Measurements from ENCODE around the gene RPL22L1.
"Not testable (repeated sequence)": the region's sequence is repeated elsewhere in the genome, so short reads cannot be mapped to it uniquely, and the experiment has no call there.

RPL22L1 gene

DNA sequence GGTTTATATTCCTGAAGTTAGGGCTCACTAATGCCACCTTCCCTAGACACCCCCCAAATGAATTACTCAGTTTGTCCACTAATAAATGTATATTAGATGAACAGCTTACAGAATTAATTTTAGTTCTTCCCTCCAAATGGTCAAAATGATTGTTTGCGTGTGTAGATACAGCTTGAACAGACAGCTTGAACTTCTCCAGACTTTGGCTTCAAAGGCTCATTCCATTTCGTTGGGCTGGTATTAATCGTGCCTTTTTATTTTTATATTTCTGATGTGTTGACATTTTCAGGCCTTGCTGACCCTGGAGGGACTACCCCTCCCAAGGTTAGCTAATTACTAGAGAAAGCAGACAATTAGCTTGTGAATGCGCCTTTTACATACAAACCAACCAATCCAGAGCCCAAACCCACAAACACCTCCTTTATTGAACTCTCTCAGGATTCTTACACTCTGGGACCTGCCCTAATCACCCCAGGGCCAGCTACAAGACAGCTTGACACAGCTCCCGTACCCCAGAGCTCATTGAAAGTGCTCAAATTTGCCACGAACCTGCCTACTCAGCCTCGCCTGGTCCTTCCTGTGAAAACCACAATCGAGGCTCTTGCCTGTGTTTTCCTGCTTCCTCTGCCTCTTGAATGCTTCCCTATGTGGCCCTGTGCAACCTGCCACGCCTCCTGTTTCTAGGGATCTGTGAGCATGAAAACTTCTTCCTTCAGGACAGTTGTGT, 40.3 kb downstream of the RPL22L1 start:
- no peak for DNase-seq (ENCODE audit: low read depth in 3 of 3)

DNA sequence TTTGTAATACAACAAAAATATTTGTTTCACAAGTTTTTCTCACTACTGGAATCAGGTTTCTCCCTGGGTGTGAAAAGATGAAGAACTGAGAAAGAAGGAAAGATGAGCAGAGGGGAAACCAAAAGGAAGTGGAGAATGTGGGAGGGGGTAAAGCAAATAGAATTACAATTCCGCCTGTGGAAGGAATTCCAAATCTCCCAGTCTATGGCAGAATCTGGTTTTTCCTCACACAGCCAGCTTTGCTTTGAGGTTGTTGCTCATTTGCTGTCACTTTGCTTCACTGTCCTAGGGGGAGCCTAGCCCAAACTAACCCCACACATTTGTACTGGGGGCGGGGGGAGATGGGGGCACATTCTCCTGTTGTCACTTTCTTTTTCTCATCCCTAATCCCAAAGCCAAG, 43.9 kb downstream of the RPL22L1 start:
- no peak for DNase-seq (ENCODE audit: low read depth in 3 of 3)

GRCh38 chr3:170823562-170823961, 46.4 kb downstream of the RPL22L1 start:
- DNase-seq (ENCODE audit: low read depth in 3 of 3), result not testable (repeated sequence)

- DNase-seq (ENCODE audit: low read depth in 3 of 3), result not testable (repeated sequence)
These were observed 51.7 kb downstream of the RPL22L1 start for GRCh38 chr3:170818325-170818724.

DNA sequence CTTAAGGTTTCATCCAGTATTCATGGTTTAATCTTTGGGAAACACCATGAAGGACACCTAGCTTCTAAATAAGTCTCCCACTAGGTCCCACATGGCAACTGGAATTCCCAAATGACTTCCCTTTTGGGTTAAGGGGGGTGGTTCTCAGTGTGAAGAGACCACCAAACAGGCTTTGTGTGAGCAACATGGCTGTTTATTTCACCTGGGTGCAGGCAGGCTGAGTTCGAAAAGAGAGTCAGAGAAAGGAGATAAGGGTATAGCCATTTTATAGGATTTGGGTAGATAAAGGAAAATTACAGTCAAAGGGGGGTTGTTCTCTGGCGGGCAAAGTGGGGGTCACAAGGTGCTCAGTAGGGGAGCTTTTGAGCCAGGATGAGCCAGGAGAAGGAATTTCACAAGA, 52.5 kb downstream of the RPL22L1 start:
- not testable (repeated sequence) for DNase-seq (ENCODE audit: low read depth in 3 of 3)

- no peak for DNase-seq (ENCODE audit: low read depth in 3 of 3)
These were observed 53.2 kb downstream of the RPL22L1 start for GRCh38 chr3:170816841-170817240.

GRCh38 chr3:170816341-170816740, 53.7 kb downstream of the RPL22L1 start:
- no peak for DNase-seq (ENCODE audit: low read depth in 3 of 3)

DNA sequence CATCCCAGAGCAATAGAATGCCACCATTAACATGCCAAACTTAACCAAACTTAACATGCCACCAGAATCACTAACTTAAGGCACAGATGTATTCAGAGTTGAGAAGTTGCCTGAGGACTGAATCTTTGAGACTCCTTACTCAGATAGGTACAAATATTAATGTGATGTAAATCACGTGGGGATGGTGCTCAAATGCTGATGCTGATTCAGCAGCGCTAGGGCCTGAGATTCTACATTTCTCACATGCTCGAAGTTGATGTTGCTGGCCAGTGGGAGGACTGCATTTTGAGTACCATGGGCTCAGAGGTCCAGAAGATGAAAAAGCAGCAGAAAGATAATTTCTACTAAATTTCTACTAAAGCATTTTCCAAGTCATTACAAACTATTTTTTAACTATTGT, 54.1 kb downstream of the RPL22L1 start:
- no peak for DNase-seq (ENCODE audit: low read depth in 3 of 3)

DNA sequence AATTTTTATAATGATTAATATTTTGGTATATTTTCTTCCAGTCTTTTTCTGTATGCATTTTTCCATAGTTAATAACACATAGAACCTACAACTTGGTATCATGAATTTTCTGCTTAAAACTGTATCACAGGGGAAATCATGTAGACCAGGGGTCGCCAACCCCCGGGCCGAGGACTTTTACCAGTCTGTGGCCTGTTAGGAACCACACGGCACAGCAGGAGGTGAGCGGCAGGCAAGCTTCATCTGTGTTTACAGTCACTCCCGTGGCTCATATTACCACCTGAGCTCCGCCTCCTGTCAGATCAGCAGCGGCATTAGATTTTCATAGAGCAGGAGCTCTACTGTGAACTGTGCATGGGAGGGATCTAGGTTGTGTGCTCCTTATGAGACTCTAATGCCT, 54.7 kb downstream of the RPL22L1 start:
- DNase-seq (ENCODE audit: low read depth in 3 of 3), result no peak
